ENCODE data around the gene UBE2L3.

Gene UBE2L3

GRCh38 chr22:21650280-21650679 lies 82.8 kb downstream of the UBE2L3 start:
- DNase-seq = no peak

GRCh38 chr22:21650823-21651520 lies 83.5 kb downstream of the UBE2L3 start:
- no peak for DNase-seq

- DNase-seq = no peak
These were observed 84.1 kb downstream of the UBE2L3 start for GRCh38 chr22:21651521-21652009.

GRCh38 chr22:21652010-21652546 lies 84.6 kb downstream of the UBE2L3 start:
- peak; percentile 83 for DNase-seq

- DNase-seq = no peak
These were observed 85.3 kb downstream of the UBE2L3 start for GRCh38 chr22:21652547-21653545.

- no peak for DNase-seq
These were observed 89.5 kb downstream of the UBE2L3 start for GRCh38 chr22:21657020-21657359.

GRCh38 chr22:21657360-21658032 lies 90.0 kb downstream of the UBE2L3 start:
- peak; percentile 76 for DNase-seq

- no peak for DNase-seq
These were observed 92.5 kb downstream of the UBE2L3 start for GRCh38 chr22:21659864-21660525.

- no peak for DNase-seq
These were observed 93.4 kb downstream of the UBE2L3 start for GRCh38 chr22:21660904-21661303.

- no peak for DNase-seq
These were observed 94.5 kb downstream of the UBE2L3 start for GRCh38 chr22:21661991-21662390.

GRCh38 chr22:21663738-21664137 lies 96.2 kb downstream of the UBE2L3 start:
- DNase-seq = no peak

GRCh38 chr22:21665047-21665851 lies 97.7 kb downstream of the UBE2L3 start:
- DNase-seq = no peak

- no peak for DNase-seq
These were observed 99.3 kb downstream of the UBE2L3 start for GRCh38 chr22:21666786-21667185.

- DNase-seq = no peak
These were observed 101.5 kb downstream of the UBE2L3 start for GRCh38 chr22:21669026-21669425.

- DNase-seq = no peak
These were observed 104.7 kb downstream of the UBE2L3 start for GRCh38 chr22:21672107-21672629.
